Liver (tissue), 9 donors: ENCODE measurements around the gene SMIM5. TPM values are rescaled to one million over a fixed set of nuclear protein-coding genes. Genes with fewer than 3 reads are reported as not detected.

ENCODE experiments used
- DNase-seq: peaks from one replicate; pipeline ENCODE4 v3.0.0-alpha.2; 2017; ENCODE audit warnings: low spot score
- H3K27ac ChIP-seq, 2 donors: one replicate each; pipeline ENCODE4 v1.7.0; 2013; ENCODE audit warnings: inconsistent platforms in 2 of 2, low read length in 2 of 2, control low read depth in 1 of 2, low read depth in 1 of 2, mild to moderate bottlenecking in 1 of 2
- H3K27me3 ChIP-seq, 4 donors: one replicate each; pipeline versions ENCODE4 v1.6.1 to v1.7.0; 2013; ENCODE audit warnings: low read length in 3 of 4, inconsistent platforms in 1 of 4, mild to moderate bottlenecking in 1 of 4, moderate library complexity in 1 of 4; ENCODE audit not compliant: control insufficient read depth in 4 of 4, insufficient read depth in 4 of 4
- H3K36me3 ChIP-seq, 4 donors: one replicate each; pipeline versions ENCODE4 v1.6.1 to v1.7.0; 2013; ENCODE audit warnings: low read length in 3 of 4, mild to moderate bottlenecking in 3 of 4, low read depth in 1 of 4, moderate library complexity in 1 of 4; ENCODE audit not compliant: control insufficient read depth in 4 of 4, insufficient read depth in 3 of 4
- H3K4me1 ChIP-seq, 4 donors: one replicate each; pipeline versions ENCODE4 v1.6.1 to v1.7.0; 2013; ENCODE audit warnings: low read length in 3 of 4, mild to moderate bottlenecking in 3 of 4, moderate library complexity in 1 of 4; ENCODE audit not compliant: control insufficient read depth in 4 of 4, insufficient read depth in 4 of 4
- H3K4me3 ChIP-seq, 3 donors: one replicate each; pipeline versions ENCODE4 v1.6.1 to v1.7.0; 2013; ENCODE audit warnings: low read length in 3 of 3, control low read depth in 1 of 3, low read depth in 1 of 3, mild to moderate bottlenecking in 1 of 3
- H3K9ac ChIP-seq, 2 donors: one replicate each; pipeline ENCODE4 v1.7.0; 2013; ENCODE audit warnings: low read length in 2 of 2, mild to moderate bottlenecking in 2 of 2, moderate library complexity in 2 of 2, control low read depth in 1 of 2, low read depth in 1 of 2
- H3K9me3 ChIP-seq, 4 donors: one replicate each; pipeline versions ENCODE4 v1.6.1 to v1.7.0; 2013; ENCODE audit warnings: low read length in 3 of 4; ENCODE audit not compliant: control insufficient read depth in 4 of 4
- EGR1 ChIP-seq, 2 donors: IDR thresholded peaks; 2 replicates each; pipeline ENCODE4 v1.6.1; 2016 to 2018; ENCODE audit warnings: antibody characterized with exemption in 2 of 2, low read depth in 2 of 2
- FOXA2 ChIP-seq: IDR thresholded peaks from 2 replicates; pipeline ENCODE4 v1.6.1; 2016; ENCODE audit warnings: antibody characterized with exemption
- GABPA ChIP-seq, 2 donors: IDR thresholded peaks in 1 of 2; conservative IDR thresholded peaks in 1 of 2; 2 replicates each; pipeline ENCODE4 v1.6.1; 2016; ENCODE audit warnings: antibody characterized with exemption in 2 of 2, mild to moderate bottlenecking in 1 of 2, moderate library complexity in 1 of 2
- HNF4A ChIP-seq, 2 donors: conservative IDR thresholded peaks; 2 replicates each; pipeline ENCODE4 v1.6.1; 2016; ENCODE audit warnings: antibody characterized with exemption in 2 of 2, mild to moderate bottlenecking in 2 of 2
- HNF4G ChIP-seq: IDR thresholded peaks from 2 replicates; pipeline ENCODE4 v1.6.1; 2016; ENCODE audit warnings: antibody characterized with exemption
- JUND ChIP-seq, 2 donors: IDR thresholded peaks; 2 replicates each; pipeline ENCODE4 v1.6.1; 2016; ENCODE audit warnings: antibody characterized with exemption in 2 of 2
- NR2F2 ChIP-seq: IDR thresholded peaks from 2 replicates; pipeline ENCODE4 v1.6.1; 2016; ENCODE audit warnings: antibody characterized with exemption
- RAD21 ChIP-seq, 2 donors: IDR thresholded peaks; 2 replicates each; pipeline ENCODE4 v1.6.1; 2016; ENCODE audit warnings: antibody characterized with exemption in 2 of 2, mild to moderate bottlenecking in 2 of 2
- RXRA ChIP-seq, 2 donors: IDR thresholded peaks; 2 replicates each; pipeline ENCODE4 v1.6.1; 2017 to 2018; ENCODE audit warnings: antibody characterized with exemption in 2 of 2, mild to moderate bottlenecking in 1 of 2
- SP1 ChIP-seq: IDR thresholded peaks from 2 replicates; pipeline ENCODE4 v1.6.1; 2018; ENCODE audit warnings: antibody characterized with exemption, mild to moderate bottlenecking
- TAF1 ChIP-seq: conservative IDR thresholded peaks from 2 replicates; pipeline ENCODE4 v1.6.1; 2016; ENCODE audit warnings: antibody characterized with exemption, mild to moderate bottlenecking
- YY1 ChIP-seq: IDR thresholded peaks from 2 replicates; pipeline ENCODE4 v1.6.1; 2016; ENCODE audit warnings: antibody characterized with exemption, mild to moderate bottlenecking
- ZBTB33 ChIP-seq: IDR thresholded peaks from 2 replicates; pipeline ENCODE4 v1.6.1; 2016; ENCODE audit warnings: antibody characterized with exemption
- WGBS: extraction: QIAGEN DNeasy Blood & Tissue Kit; methylation state at CpG from one replicate; pipeline ENCODE4 v1.1.7; 2013; 5-methylcytosine and 5-hydroxymethylcytosine counted together
- polyA plus RNA-seq, 2 donors: library from polyadenylated mRNA; stranded (reverse) in 1 of 2; unstranded in 1 of 2; fragments of 200-250 nt in 1 of 2; fragments of >200 nt in 1 of 2; fragmentation: Nextera tagmentation in 1 of 2; extraction: Ambion mirVana in 1 of 2; gene quantifications; one replicate each; pipeline versions ENCODE4 v1.2.1 to v1.2.3, GENCODE V29; 2013 to 2015
- total RNA-seq, 2 donors: library from RNA; depleted of rRNA; stranded (reverse); fragments of >200 nt; gene quantifications; one replicate each; pipeline ENCODE4 v1.2.3, GENCODE V29; 2014
- TF ChIP-seq, protein P1 (sequence below): IDR thresholded peaks from 2 replicates; pipeline ENCODE4 v1.6.1; 2016; ENCODE audit warnings: antibody characterized with exemption
- TF ChIP-seq, protein P2 (sequence below): IDR thresholded peaks from 2 replicates; pipeline ENCODE4 v1.6.1; 2016; ENCODE audit warnings: antibody characterized with exemption, mild to moderate bottlenecking
- TF ChIP-seq, protein P3 (sequence below): IDR thresholded peaks from 2 replicates; pipeline ENCODE4 v1.6.1; 2016; ENCODE audit warnings: antibody characterized with exemption
- TF ChIP-seq, protein P4 (sequence below): fragments of 150-350 bp; IDR thresholded peaks from 2 replicates; pipeline ENCODE4 v1.5.1; 2017; ENCODE audit warnings: improper control_type of control experiment, low read depth, low read length; ENCODE audit not compliant: missing input control
- donor health status: healthy.
- donor health status: healthy.
- donor health status: healthy.
- donor health status: healthy.
- donor health status: healthy.

Gene SMIM5
- total and polyA plus RNA-seq, 4 donors, result 0.10 to 54.9 (median 0.18) TPM

- no peaks in the 10 kb centered on the region for H3K9me3 ChIP-seq
- peaks cover 8 to 25% (median 16%) of the 10 kb centered on the region in 4 donors for H3K4me1 ChIP-seq
- WGBS, result 92% methylated on average over 20 of the region's 20 CpGs
- no peaks in the 10 kb centered on the region for H3K27me3 ChIP-seq
- H3K9ac ChIP-seq, result no peak overlapping the region
- no peak overlapping the region for H3K4me3 ChIP-seq
- no peak for TF ChIP-seq FOXA2
- no peak for TF ChIP-seq HNF4G
- no peak for TF ChIP-seq TAF1
- peak; percentile 57 for DNase-seq
- H3K36me3 ChIP-seq, result peaks cover 0 to 10% (median 2%) of the 10 kb centered on the region in 4 donors
- no peak overlapping the region for H3K27ac ChIP-seq
Observed at GRCh38 chr17:75634754-75635609, 1.7 kb downstream of the SMIM5 start.

DNA sequence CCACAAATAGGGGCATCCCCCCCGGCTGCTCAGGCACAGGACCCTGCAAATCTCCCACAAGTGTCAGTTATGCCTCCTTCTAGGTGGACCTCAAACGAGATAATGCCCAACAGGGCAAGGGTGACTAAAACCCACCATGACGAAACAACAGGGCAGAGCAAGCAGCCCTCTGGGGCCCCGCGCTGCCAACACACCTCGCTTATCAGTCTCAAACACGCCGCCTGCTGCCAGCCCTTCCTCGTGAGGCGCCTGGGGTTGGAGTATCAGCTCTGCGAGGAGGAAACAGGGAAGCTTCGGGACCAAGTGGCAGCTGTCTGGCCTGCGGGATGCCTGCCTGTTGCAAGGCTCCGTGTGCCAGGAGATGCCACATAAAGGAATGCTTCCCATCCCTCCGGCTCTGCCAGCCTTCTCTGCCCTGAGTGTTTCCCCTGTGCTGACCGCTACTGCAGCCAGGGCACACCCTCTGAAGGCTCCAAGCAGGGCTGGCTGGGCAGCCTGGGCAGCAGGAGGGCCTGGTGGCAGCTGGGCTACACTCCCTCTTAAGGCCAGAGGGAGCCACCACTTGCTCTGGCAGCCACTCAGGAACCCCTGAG is 2.5 kb downstream of the SMIM5 start:
- no peaks in the 10 kb centered on the region for H3K9me3 ChIP-seq
- DNase-seq, result peak; percentile 82
- no peak overlapping the region for H3K27ac ChIP-seq
- H3K4me3 ChIP-seq, result no peak overlapping the region
- WGBS, result 74% methylated on average over 16 of the region's 16 CpGs
- H3K27me3 ChIP-seq, result no peaks in the 10 kb centered on the region
- peaks cover 8 to 25% (median 16%) of the 10 kb centered on the region in 4 donors for H3K4me1 ChIP-seq
- no peak overlapping the region for H3K9ac ChIP-seq
- peaks cover 0 to 7% (median 2%) of the 10 kb centered on the region in 4 donors for H3K36me3 ChIP-seq
- TF ChIP-seq HNF4A (conservative IDR thresholded peaks at IDR 0.05), result no peak
- no peak for TF ChIP-seq EGR1 (IDR thresholded peaks at IDR 0.05; ENCODE audit: low read depth in 2 of 2)

GRCh38 chr17:75636381-75637142 is 3.3 kb downstream of the SMIM5 start:
- WGBS, result 95% methylated on average over 19 of the region's 19 CpGs
- no peak for DNase-seq
- no peak overlapping the region for H3K4me3 ChIP-seq
- H3K4me1 ChIP-seq, result peaks cover 8 to 25% (median 16%) of the 10 kb centered on the region in 4 donors
- TF ChIP-seq JUND (IDR thresholded peaks at IDR 0.05), result no peak
- no peak for TF ChIP-seq RAD21 (IDR thresholded peaks at IDR 0.05)
- TF ChIP-seq, protein P1, sequence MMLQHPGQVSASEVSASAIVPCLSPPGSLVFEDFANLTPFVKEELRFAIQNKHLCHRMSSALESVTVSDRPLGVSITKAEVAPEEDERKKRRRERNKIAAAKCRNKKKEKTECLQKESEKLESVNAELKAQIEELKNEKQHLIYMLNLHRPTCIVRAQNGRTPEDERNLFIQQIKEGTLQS, result no peak
- TF ChIP-seq, protein P2, sequence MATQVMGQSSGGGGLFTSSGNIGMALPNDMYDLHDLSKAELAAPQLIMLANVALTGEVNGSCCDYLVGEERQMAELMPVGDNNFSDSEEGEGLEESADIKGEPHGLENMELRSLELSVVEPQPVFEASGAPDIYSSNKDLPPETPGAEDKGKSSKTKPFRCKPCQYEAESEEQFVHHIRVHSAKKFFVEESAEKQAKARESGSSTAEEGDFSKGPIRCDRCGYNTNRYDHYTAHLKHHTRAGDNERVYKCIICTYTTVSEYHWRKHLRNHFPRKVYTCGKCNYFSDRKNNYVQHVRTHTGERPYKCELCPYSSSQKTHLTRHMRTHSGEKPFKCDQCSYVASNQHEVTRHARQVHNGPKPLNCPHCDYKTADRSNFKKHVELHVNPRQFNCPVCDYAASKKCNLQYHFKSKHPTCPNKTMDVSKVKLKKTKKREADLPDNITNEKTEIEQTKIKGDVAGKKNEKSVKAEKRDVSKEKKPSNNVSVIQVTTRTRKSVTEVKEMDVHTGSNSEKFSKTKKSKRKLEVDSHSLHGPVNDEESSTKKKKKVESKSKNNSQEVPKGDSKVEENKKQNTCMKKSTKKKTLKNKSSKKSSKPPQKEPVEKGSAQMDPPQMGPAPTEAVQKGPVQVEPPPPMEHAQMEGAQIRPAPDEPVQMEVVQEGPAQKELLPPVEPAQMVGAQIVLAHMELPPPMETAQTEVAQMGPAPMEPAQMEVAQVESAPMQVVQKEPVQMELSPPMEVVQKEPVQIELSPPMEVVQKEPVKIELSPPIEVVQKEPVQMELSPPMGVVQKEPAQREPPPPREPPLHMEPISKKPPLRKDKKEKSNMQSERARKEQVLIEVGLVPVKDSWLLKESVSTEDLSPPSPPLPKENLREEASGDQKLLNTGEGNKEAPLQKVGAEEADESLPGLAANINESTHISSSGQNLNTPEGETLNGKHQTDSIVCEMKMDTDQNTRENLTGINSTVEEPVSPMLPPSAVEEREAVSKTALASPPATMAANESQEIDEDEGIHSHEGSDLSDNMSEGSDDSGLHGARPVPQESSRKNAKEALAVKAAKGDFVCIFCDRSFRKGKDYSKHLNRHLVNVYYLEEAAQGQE, result no peak
- no peak for TF ChIP-seq HNF4A (conservative IDR thresholded peaks at IDR 0.05)
- TF ChIP-seq EGR1 (IDR thresholded peaks at IDR 0.05; ENCODE audit: low read depth in 2 of 2), result no peak
- TF ChIP-seq RXRA (IDR thresholded peaks at IDR 0.05), result no peak
- no peak for TF ChIP-seq GABPA (IDR thresholded peaks at IDR 0.05 in 1 of 2, conservative IDR thresholded peaks at IDR 0.05 in 1 of 2)
- TF ChIP-seq SP1, result no peak
- no peak for TF ChIP-seq TAF1
- no peak for TF ChIP-seq ZBTB33
- TF ChIP-seq, protein P3, sequence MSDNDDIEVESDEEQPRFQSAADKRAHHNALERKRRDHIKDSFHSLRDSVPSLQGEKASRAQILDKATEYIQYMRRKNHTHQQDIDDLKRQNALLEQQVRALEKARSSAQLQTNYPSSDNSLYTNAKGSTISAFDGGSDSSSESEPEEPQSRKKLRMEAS, result no peak
- no peak for TF ChIP-seq YY1
- no peak for TF ChIP-seq NR2F2
- TF ChIP-seq FOXA2, result no peak
- TF ChIP-seq HNF4G, result no peak
- TF ChIP-seq, protein P4, sequence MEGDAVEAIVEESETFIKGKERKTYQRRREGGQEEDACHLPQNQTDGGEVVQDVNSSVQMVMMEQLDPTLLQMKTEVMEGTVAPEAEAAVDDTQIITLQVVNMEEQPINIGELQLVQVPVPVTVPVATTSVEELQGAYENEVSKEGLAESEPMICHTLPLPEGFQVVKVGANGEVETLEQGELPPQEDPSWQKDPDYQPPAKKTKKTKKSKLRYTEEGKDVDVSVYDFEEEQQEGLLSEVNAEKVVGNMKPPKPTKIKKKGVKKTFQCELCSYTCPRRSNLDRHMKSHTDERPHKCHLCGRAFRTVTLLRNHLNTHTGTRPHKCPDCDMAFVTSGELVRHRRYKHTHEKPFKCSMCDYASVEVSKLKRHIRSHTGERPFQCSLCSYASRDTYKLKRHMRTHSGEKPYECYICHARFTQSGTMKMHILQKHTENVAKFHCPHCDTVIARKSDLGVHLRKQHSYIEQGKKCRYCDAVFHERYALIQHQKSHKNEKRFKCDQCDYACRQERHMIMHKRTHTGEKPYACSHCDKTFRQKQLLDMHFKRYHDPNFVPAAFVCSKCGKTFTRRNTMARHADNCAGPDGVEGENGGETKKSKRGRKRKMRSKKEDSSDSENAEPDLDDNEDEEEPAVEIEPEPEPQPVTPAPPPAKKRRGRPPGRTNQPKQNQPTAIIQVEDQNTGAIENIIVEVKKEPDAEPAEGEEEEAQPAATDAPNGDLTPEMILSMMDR, result no peak
- peaks cover 0 to 9% (median 2%) of the 10 kb centered on the region in 4 donors for H3K36me3 ChIP-seq
- no peak overlapping the region for H3K27ac ChIP-seq
- H3K9ac ChIP-seq, result no peak overlapping the region
- H3K27me3 ChIP-seq, result no peaks in the 10 kb centered on the region
- H3K9me3 ChIP-seq, result no peaks in the 10 kb centered on the region
